Stromal cell of bone marrow (primary cell): ENCODE results near the gene NDOR1.

Source experiments
- DNase-seq: peaks from one replicate; pipeline ENCODE4 v3.0.0-alpha.2; 2012; ENCODE audit warnings: low read depth

NDOR1 gene

DNA sequence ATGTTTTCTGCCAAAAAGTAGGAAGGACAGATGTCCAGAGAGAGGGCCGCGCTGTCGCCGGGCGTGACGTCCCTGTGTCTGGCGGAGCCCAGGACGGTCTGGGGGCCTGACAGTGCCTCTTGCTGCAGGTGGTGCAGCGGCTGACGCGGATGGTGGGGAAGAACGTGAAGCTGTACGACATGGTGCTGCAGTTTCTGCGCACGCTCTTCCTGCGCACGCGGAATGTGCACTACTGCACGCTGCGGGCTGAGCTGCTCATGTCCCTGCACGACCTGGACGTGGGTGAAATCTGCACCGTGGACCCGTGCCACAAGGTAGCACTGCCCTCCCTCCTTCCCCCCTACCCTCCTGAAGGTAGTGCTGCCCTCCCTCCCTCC, 57.4 kb downstream of the NDOR1 start:
- no peak for DNase-seq

DNA sequence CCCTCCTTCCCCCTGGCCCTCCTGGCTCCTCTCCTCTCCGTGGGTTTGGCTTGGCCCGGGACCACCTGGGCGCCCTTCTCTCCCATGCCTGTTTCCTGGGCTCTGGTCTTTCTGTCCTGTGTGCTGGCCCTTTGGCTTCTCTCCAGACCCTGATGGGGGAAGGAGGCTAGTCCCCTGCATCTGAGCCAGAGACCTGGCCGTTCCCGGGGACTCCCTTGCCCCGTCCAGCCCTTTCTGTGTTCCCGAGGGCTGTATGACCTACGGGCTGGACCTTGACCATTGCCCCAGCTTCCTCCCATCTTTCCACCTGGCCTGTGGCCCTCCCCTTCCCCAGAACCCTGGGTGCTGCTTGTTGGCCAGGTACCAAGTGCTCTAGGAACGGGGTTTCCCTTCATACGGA, 58.0 kb downstream of the NDOR1 start:
- DNase-seq, result no peak

DNA sequence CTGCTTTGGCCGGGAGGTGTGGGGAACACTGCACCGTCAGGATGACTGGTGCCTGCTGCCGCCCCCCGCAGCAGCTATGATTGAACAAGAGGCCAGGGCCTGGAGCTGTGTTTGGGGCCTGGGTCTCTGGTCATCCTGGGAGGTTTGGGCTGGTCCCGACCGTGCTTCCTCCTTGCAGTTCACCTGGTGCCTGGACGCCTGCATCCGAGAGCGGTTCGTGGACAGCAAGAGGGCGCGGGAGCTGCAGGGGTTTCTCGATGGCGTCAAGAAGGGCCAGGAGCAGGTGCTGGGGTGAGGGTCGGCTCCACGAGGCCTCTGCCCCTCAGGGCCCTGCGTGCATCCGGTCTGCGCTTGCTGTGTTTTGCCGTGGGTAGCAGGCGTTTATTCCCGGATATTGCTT, 58.6 kb downstream of the NDOR1 start:
- DNase-seq, result no peak

DNA sequence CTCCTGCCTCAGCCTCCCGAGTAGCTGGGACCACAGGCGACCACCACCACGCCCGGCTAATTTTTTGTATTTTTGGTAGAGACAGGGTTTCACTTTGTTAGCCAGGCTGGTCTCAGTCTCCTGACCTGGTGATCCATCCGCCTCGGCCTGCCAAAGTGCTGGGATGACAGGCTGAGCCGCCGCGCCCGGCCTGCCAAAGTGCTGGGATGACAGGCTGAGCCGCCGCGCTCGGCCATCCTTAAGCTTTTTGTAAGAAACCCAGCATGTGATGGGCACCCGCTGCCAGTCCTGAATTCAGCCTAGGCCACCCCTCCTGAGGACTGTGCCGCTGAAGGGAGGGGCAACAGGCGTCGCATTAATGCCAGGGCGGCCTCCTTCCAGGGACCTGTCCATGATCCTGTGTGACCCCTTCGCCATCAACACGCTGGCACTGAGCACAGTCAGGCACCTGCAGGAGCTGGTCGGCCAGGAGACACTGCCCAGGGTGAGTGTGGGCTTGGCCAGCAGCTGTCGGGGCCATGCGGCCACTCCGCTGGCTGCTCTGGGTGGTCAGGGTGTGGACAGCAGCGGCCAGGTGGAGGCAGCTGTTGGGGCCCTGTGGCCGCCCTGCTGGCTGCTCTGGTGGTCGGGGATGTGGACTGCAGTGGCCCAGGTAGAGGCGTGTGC, 60.1 kb downstream of the NDOR1 start:
- DNase-seq, result no peak

DNA sequence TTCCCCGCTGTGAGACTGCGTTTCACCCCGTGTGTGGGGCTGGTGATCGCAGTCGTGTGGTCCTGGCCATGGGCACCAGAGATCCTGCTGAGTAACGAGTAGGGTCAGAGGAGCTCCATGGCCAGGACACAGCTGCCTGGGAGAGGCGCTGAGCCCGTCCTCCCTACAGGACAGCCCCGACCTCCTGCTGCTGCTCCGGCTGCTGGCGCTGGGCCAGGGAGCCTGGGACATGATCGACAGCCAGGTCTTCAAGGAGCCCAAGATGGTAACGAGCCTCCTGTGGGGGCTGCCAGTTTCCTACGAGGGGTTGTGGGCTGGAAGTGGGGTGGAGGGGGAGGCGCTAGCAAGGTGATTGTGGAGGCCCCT, 60.6 kb downstream of the NDOR1 start:
- no peak for DNase-seq
